ENCODE measurements around the gene SUN1.

SUN1 gene

DNA sequence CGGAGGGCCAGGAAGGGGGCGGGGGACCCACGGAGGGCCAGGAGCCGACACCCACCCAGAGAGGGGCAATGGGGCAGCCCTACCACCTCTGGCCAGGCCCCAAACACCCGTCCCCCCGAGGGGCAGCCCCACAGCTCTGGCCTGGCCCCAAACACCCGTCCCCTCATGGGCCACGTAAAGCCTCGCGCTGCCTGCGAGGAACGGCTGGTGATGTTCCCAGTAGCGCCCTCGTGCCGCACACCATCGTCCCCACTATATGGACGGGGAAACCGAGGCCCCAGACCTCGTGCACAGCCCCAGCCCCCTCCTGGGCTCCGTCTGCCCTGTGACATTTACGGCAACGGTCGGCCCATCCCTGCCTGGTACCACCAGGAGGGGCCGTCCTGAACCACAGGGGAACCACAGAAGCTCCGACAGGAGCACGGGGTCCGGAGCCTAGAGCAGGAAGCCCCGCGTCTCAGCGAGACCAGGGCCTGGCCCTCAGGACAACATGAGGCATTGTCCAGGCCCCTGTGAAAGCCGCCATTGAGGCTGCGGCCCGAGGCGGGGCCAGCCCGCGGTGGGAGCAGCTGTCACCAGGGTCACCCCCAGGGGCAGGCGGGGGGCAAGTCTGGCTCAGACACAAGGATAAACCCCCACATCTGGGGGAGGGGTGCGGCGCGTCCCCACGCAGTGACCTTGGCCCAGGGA, 79.7 kb downstream of the SUN1 start:
- TF ChIP-seq, protein P1, sequence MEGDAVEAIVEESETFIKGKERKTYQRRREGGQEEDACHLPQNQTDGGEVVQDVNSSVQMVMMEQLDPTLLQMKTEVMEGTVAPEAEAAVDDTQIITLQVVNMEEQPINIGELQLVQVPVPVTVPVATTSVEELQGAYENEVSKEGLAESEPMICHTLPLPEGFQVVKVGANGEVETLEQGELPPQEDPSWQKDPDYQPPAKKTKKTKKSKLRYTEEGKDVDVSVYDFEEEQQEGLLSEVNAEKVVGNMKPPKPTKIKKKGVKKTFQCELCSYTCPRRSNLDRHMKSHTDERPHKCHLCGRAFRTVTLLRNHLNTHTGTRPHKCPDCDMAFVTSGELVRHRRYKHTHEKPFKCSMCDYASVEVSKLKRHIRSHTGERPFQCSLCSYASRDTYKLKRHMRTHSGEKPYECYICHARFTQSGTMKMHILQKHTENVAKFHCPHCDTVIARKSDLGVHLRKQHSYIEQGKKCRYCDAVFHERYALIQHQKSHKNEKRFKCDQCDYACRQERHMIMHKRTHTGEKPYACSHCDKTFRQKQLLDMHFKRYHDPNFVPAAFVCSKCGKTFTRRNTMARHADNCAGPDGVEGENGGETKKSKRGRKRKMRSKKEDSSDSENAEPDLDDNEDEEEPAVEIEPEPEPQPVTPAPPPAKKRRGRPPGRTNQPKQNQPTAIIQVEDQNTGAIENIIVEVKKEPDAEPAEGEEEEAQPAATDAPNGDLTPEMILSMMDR (IDR thresholded peaks at IDR 0.05): no peak
- TF ChIP-seq ZFX (IDR thresholded peaks at IDR 0.05; ENCODE audit: borderline replicate concordance): no peak
- no peak overlapping the region for H3K27ac ChIP-seq

DNA sequence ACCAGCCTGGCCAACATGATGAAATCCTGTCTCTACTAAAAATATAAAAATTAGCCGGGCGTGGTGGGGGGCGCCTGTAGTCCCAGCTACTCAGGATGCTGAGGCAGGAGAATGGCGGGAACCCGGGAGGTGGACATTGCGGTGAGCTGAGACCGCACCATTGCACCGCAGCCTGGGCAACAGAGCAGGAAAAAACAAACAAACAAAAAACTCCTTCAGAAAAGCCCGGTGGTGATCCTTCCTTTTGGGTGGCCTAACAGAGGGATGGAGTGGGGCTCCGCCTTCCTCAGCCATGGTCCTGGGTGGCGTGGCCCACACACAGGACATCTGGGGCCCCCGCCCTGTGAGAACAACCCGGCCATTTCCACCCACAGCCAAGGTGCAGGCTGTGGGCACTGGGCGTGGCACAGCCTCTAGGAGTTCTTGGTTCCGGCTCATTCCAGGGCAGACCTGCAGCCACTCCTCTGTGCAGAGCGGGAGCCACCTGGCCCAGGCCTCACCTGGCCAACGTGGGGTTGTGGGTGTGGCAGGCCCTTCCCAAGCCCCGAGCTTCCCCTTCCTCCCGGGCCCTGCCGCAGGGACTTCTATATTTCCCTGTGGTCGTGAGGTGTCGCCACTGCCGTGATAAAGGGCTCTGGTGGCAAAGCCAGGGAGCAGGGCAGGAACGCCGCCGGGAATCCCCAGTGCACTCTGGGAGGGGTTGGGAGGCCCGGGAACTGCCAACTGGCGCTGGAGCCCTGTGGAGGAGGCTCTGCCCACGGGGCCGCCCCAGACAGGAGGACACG, 81.7 kb downstream of the SUN1 start:
- TF ChIP-seq, protein P1 (IDR thresholded peaks at IDR 0.05): no peak
- TF ChIP-seq ZFX (IDR thresholded peaks at IDR 0.05; ENCODE audit: borderline replicate concordance): no peak
- H3K27ac ChIP-seq: no peak overlapping the region

GRCh38 chr7:914521-915194, 82.4 kb downstream of the SUN1 start:
- no peak for TF ChIP-seq ZFX (IDR thresholded peaks at IDR 0.05; ENCODE audit: borderline replicate concordance)
- TF ChIP-seq, protein P1 (IDR thresholded peaks at IDR 0.05): no peak
- no peak overlapping the region for H3K27ac ChIP-seq

- H3K27ac ChIP-seq: no peak overlapping the region
- no peak for TF ChIP-seq ZFX (IDR thresholded peaks at IDR 0.05; ENCODE audit: borderline replicate concordance)
- TF ChIP-seq, protein P1 (IDR thresholded peaks at IDR 0.05): no peak
Measured at GRCh38 chr7:915291-916218, 83.3 kb downstream of the SUN1 start.

DNA sequence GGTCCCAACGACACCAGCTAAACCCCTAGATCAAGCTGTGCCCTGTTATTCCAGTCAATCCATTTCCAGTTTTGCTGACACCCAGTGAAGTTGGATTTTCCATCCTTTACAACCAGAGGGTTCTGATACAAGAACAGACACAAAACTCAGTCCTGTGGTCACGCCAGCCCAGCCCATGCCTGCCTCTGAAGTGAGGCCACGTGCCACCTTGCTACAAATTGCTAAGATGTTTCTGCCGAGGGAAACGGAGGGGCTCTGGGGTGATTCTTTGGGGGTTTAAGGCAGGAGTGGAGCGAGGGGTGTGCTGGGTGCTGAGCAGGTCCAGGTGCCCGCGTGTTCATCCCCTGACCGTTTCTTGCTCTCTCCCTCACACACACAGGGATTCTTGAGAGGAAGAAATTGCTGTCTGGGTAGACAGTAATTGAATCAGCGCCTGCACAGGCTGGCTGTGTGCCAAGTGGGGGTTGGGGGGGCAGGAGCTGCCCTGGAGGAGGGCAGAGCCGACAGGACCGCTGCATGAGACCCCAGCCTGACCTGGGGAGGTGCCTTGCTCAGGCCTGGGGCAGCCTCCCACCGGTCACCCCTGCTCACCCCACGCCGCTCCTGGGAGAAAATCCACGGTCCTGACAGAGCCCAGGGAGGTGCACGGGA, 84.1 kb downstream of the SUN1 start:
- H3K27ac ChIP-seq: no peak overlapping the region
- TF ChIP-seq ZFX (IDR thresholded peaks at IDR 0.05; ENCODE audit: borderline replicate concordance): no peak
- TF ChIP-seq, protein P1 (IDR thresholded peaks at IDR 0.05): no peak
